HEK293 (cell line): ENCODE results near the gene IQSEC1.
A peak's percentile ranks its signal among the peaks of the same experiment; 100 is the strongest.

Experiments used
- CTCF ChIA-PET: fragments of 350-600 bp; formaldehyde crosslinking; extraction: SDS; loops from one replicate; lab custom pipeline; 2021; ENCODE audit warnings: antibody characterized with exemption; lab: Yijun Ruan, JAX
- POLR2A ChIA-PET: fragments of 300-600 bp; formaldehyde crosslinking; extraction: SDS; loops from one replicate; lab custom pipeline; 2020; ENCODE audit warnings: antibody characterized with exemption, inconsistent platforms; lab: Yijun Ruan, JAX
- H3K27ac ChIP-seq: fragments of 200-500 bp; sonication (Bioruptor generic); 2 replicates; pipeline ENCODE4 v1.5.1; 2014; ENCODE audit warnings: low read depth, low read length, control low read depth, inconsistent platforms; ENCODE audit errors: extremely low read depth
- H3K36me3 ChIP-seq, 2 experiments: fragments of 200-500 bp in 1 of 2; sonication (Bioruptor generic) in 1 of 2; 1 replicate in 1 of 2; 2 replicates in 1 of 2; pipeline ENCODE4 v1.5.1; 2014 to 2017; ENCODE audit warnings: inconsistent platforms in 2 of 2, low read length in 2 of 2; ENCODE audit not compliant: control insufficient read depth in 2 of 2, insufficient read depth in 1 of 2
- H3K4me1 ChIP-seq: fragments of 200-500 bp; sonication (Bioruptor generic); 2 replicates; pipeline ENCODE4 v1.5.1; 2014; ENCODE audit warnings: mild to moderate bottlenecking, low read length, inconsistent platforms; ENCODE audit not compliant: control insufficient read depth, insufficient read depth
- H3K4me3 ChIP-seq: 2 replicates; pipeline ENCODE4 v1.5.1; 2011; ENCODE audit warnings: low read depth, mild to moderate bottlenecking, control low read depth, low read length, moderate library complexity
- H3K9me3 ChIP-seq: fragments of 200-500 bp; sonication (Bioruptor generic); 2 replicates; pipeline ENCODE4 v1.5.1; 2014; ENCODE audit warnings: low read depth, low read length, inconsistent platforms; ENCODE audit not compliant: control insufficient read depth, insufficient read depth
- BCL11B ChIP-seq: fragments of 450-650 bp; formaldehyde crosslinking; IDR thresholded peaks from 2 replicates; pipeline ENCODE4 v1.5.1; 2016; ENCODE audit warnings: low read depth, missing biosample characterization, missing genetic modification characterization
- EGR2 ChIP-seq: fragments of 450-650 bp; formaldehyde crosslinking; IDR thresholded peaks from 2 replicates; pipeline ENCODE4 v1.5.1; 2016; ENCODE audit warnings: low read depth, missing biosample characterization, missing genetic modification characterization
- KLF1 ChIP-seq: fragments of 450-650 bp; formaldehyde crosslinking; IDR thresholded peaks from 2 replicates; pipeline ENCODE4 v1.5.1; 2016; ENCODE audit warnings: missing biosample characterization, missing genetic modification characterization
- REST ChIP-seq: fragments of 450-650 bp; formaldehyde crosslinking; IDR thresholded peaks from 2 replicates; pipeline ENCODE4 v1.5.1; 2016; ENCODE audit warnings: missing biosample characterization, missing genetic modification characterization
- ZIC2 ChIP-seq: fragments of 450-650 bp; formaldehyde crosslinking; IDR thresholded peaks from 2 replicates; pipeline ENCODE4 v1.5.1; 2016; ENCODE audit warnings: missing biosample characterization, missing genetic modification characterization
- ZNF169 ChIP-seq: fragments of 450-650 bp; formaldehyde crosslinking; IDR thresholded peaks from 2 replicates; pipeline ENCODE4 v1.5.1; 2016; ENCODE audit warnings: missing biosample characterization, missing genetic modification characterization
- ZNF362 ChIP-seq: fragments of 450-650 bp; formaldehyde crosslinking; IDR thresholded peaks from 2 replicates; pipeline ENCODE4 v1.5.1; 2016; ENCODE audit warnings: missing biosample characterization, missing genetic modification characterization
- ZNF585B ChIP-seq: fragments of 450-650 bp; formaldehyde crosslinking; IDR thresholded peaks from 2 replicates; pipeline ENCODE4 v1.5.1; 2016; ENCODE audit warnings: missing biosample characterization, missing genetic modification characterization
- ZNF600 ChIP-seq: fragments of 450-650 bp; formaldehyde crosslinking; IDR thresholded peaks from 2 replicates; pipeline ENCODE4 v1.5.1; 2016; ENCODE audit warnings: missing biosample characterization, missing genetic modification characterization
- ZSCAN30 ChIP-seq: fragments of 450-650 bp; IDR thresholded peaks from 2 replicates; pipeline ENCODE4 v1.5.1; 2018; ENCODE audit warnings: missing biosample characterization, mild to moderate bottlenecking, missing genetic modification characterization, moderate library complexity

Gene IQSEC1

DNA sequence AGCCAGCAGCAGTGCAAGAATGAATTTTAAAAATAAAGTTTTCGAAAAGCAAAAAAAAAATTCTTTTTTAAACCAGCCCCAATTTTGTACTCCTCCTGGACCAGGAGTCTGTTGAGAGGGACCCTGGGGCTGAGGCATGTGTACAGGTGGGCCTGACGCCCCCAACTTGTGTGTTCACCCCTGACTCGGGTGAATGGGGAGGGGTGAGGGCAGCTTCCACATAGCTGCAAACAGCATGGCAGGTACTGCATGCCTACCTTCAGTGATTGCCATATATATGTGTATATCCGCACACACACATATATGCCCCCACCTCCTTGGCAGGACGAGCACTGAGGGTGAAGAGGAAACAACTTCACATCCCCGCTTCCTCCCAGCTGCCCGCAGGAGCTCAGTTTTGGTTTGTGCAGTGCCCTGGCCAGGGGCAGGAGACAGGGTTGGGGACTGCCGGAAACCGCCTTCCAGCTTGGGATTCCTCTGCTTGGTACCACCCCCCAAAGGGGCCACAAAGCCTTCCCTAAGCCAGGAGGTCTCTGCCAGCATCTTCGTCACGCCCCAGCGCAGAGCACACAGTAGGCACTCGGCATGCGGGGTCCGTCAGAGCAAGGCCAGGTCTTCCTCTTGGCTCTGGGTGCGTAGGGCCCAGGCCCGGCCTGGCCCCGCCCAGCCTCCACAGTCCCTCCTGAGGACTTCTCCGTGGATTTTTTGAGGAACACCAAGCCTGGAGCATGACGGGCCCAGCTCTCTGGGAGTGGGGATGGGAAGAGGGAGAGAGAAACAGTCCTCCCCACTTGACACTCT, 170.0 kb downstream of the IQSEC1 start (continued):
- no peak for TF ChIP-seq ZNF169

DNA sequence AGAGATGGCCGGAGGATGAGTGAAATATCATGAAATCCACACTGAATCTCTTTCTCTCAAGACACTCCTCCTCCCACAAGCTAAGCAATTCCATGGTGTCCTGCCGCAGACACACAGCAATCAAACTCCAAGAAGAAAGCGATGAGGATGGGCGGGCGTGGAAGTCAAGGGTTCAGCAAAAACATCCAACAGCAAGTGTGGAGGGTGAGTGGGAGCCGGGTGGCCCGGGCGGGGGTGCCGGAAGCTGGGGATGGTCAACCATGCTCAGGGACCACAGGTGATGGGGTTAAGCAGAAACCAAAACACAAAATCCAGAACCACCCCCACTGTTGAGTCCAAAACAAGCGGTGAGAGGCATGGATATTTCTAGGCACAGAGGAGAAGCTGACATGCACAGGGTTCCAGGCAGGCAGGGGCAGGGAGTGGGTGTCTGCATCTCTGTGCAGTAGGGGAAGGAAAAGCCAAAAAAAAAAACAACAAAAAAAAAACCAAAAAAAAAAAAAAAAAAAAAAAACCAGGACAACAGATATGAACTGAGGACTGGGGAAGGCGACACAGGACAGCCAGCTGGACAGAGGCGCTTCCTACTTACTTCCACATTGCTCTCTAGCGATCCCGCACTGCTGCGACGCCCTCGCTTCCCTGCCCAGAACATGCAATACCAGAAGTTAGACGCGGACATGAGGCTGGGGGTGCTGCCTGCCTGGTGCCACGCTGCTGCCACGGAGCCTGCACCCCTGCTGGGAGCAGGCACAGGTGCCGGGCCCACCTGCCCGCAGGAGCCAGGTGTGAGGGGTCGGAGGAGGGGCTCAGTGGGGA, 170.8 kb downstream of the IQSEC1 start:
- TF ChIP-seq ZNF169 (no peak), ZNF585B (tag by site-specific recombination) (no peak), ZNF362 (tag by site-specific recombination) (peak; percentile 82), REST (tag by site-specific recombination) (peak; percentile 38; the same call in 1 of the 2 replicates), ZIC2 (tag by site-specific recombination) (no peak), ZNF600 (tag by site-specific recombination) (0 out of 2 replicates have a peak, but pooled peaks have one; percentile 34)
- POLR2A ChIA-PET = no interaction called here
- Histone ChIP-seq H3K36me3 (peaks cover 0 to 62% of the 10 kb centered on the region in 2 experiments; a peak in 1 of 3 replicates), H3K4me3 (no peak overlapping the region), H3K9me3 (no peaks in the 10 kb centered on the region), H3K4me1 (no peaks in the 10 kb centered on the region), H3K27ac (no peak overlapping the region)
- CTCF ChIA-PET = interaction anchor here (0.6 to 2.7 kb wide), 6 partner anchors 9 to 1734 kb away, joined by 3 to 10 read pairs (median 3); no protein-coding TSS in a partner anchor

- no peaks in the 10 kb centered on the region for H3K4me1 ChIP-seq
- H3K4me3 ChIP-seq = no peak overlapping the region
- CTCF ChIA-PET = interaction anchor here (0.7 to 2.7 kb wide), 3 partner anchors 10 to 1401 kb away, joined by 5 to 10 read pairs (median 7); no protein-coding TSS in a partner anchor
- H3K27ac ChIP-seq = no peak overlapping the region
- POLR2A ChIA-PET = no interaction called here
- peaks cover 0 to 59% of the 10 kb centered on the region in 2 experiments; a peak in 1 of 3 replicates for H3K36me3 ChIP-seq
- no peaks in the 10 kb centered on the region for H3K9me3 ChIP-seq
- TF ChIP-seq ZSCAN30 (tag by site-specific recombination) (no peak), KLF1 (tag by site-specific recombination) (peak; percentile 64)
Measured at GRCh38 chr3:12901623-12902045, 171.6 kb downstream of the IQSEC1 start.

DNA sequence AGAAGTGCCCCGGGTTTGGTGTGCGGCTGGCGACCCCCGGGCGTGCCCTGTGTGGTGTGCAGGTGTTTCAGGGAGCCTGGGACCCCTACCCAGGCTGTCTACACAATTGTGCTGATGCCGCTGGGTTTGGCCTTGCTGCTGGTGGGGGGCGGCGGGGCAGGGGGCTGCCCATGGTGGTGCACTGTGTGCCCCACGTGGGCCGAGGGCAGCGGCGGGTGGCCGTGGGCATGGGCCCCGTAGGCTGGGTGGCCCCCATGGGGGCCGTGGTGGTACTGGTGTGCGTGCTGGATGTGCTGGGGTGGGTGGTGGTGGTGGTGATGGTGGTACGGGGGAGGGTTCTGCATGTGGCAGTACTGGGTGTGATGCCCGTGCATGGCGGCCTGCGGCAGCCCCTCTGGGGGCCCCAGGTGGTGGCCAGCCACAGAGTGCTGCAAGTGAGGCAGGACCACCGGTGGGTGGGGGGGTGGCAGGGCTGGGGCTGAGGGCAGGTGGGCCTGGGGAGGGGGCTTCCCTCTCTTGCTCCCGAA, 172.3 kb downstream of the IQSEC1 start:
- ChIA-PET POLR2A (no interaction called here), CTCF (interaction anchor here (0.7 to 2.7 kb wide), 5 partner anchors 9 to 1402 kb away, joined by 3 to 10 read pairs (median 5); no protein-coding TSS in a partner anchor)
- Histone ChIP-seq H3K9me3 (no peaks in the 10 kb centered on the region), H3K27ac (no peak overlapping the region), H3K4me1 (no peaks in the 10 kb centered on the region), H3K36me3 (peaks cover 0 to 52% of the 10 kb centered on the region in 2 experiments; a peak in 1 of 3 replicates), H3K4me3 (no peak overlapping the region)
- TF ChIP-seq BCL11B (no peak), EGR2 (tag by site-specific recombination) (peak; percentile 20; the same call in 1 of the 2 replicates)
